Activated T-helper 1 cell treated with Interleukin-2 at 50 U/mL for 16 hours (primary cell): Measurements from ENCODE around the gene SEM1.
"Not testable (repeated sequence)": the region's sequence is repeated elsewhere in the genome, so short reads cannot be mapped to it uniquely, and the experiment has no call there.

Experiments used
- DNase-seq: peaks from one replicate; pipeline ENCODE4 v3.0.0-alpha.2; 2020; ENCODE audit warnings: low read depth

SEM1 gene

GRCh38 chr7:96662151-96662550 is 47.5 kb downstream of the SEM1 start:
- DNase-seq: not testable (repeated sequence)

DNA sequence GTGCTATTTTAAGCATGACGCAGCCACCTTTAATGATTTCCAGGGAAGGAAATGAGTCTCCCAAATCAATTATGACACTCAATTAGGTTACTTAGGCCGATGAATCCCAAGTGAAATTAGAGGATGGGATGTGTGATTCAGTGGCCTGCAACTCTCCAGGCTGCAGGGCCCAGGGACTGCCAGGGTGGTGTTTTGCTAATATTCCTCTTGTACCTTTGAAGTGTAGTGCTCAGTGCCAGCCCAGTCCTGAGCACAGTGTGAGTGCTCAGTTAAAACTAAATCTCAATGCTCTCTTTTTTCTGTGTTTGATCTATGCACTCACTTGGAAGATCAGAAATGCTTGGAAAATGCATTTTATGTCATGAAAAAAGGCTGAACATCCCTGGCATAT is 51.6 kb downstream of the SEM1 start:
- no peak for DNase-seq

- no peak for DNase-seq
Measured at GRCh38 chr7:96657347-96658021, 52.2 kb downstream of the SEM1 start.

DNA sequence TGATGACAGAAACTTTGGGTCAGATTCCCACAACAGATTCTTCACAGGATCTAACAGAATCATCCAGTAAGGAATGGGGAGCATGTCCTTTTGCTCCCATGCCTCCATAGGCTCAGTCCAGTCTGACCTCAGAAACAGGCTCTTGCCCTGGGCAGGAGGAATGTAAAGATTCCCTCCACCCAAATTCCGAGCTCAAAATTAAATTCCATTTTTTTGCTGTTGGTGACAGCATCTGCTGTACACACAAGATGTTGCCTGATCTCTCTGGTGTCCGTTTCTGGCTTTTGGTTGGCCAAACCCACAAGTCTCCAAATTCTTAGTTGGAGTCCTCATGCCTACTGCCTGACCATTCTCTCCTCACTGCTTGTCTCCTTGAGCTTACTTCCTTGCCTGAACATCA is 53.7 kb downstream of the SEM1 start:
- DNase-seq: no peak

DNA sequence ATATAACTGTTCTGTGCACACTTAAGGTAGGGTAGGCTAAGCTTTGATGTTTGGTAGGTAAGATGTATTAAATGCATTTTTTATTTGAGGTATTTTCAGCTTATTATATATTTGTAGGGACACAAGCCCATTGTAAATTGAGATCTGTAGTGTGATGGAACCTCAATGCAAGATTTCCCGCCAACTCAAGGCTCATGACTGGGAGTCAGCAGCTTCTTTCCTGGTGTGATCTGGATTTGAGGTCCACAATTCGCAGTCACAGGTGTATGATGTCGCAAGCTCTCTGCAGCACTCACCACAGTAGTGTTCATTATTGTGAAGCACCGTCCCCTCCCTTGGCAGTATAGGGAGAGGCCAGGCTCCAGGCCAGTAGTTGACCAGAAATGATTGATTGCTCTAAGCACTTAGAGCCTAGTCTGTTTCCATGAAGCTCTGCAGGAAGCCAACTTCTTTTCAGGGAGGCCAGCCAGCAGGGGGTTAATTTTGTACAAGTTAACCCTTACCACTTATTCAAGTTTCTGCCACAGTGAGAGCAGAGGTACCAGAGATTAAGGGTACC is 54.9 kb downstream of the SEM1 start:
- no peak for DNase-seq

- DNase-seq: no peak
Measured at GRCh38 chr7:96649981-96650380, 59.7 kb downstream of the SEM1 start.

DNA sequence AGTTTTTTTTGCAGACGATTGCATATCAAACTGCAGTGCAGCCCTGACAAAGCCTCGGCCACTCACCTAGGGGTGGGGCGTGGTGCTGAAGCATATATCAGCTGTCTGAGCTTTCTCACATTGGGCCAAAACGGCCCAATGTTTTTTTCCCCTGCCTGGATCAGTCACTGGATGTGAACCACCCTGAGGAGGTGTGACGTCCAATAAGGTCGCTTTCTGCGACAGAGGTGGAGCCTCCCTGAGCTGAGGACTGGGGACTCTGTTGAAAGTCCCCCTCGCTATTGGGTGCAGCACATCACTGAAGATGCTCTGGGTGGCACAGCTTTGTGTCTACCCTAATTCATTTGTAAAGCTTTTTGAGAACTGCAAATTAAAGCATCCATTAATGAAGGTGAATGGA is 60.9 kb downstream of the SEM1 start:
- no peak for DNase-seq

- no peak for DNase-seq
Measured at GRCh38 chr7:96647733-96648132, 61.9 kb downstream of the SEM1 start.

DNA sequence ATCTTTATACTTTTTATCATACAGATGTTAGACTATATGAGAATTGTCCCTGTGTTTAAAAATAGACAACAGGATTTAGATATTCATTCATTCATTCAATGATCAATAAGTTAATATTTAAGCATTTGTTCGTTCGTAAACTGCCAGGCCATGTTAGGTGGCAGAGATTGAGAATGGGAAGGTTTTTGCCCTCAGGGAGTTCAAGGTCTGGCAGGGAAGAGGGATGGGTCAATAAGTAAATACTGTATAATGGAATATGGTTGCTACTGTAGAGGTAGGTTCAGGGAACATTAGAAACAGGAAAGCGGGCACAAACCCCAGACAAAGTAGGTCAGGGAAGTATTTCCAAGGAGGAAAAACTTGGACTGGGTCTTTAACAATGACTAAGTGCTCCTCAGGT is 64.6 kb downstream of the SEM1 start:
- DNase-seq: no peak

GRCh38 chr7:96643436-96643835 is 66.2 kb downstream of the SEM1 start:
- DNase-seq: not testable (repeated sequence)

- no peak for DNase-seq
Measured at GRCh38 chr7:96640054-96640453, 69.6 kb downstream of the SEM1 start.
